Mesothelial cell of epicardium (in vitro differentiated cells): ENCODE data around the gene ARSK. TPM values are rescaled to one million over a fixed set of nuclear protein-coding genes. Genes with fewer than 3 reads are reported as not detected.

Experiments
- DNase-seq, 2 experiments: peaks; one replicate each; pipeline ENCODE4 v3.0.0; 2021; ENCODE audit warnings: low spot score in 2 of 2; ENCODE audit not compliant: unreplicated experiment in 2 of 2
- H3K27ac Mint-ChIP-seq: 2 replicates; pipeline ENCODE4 v1.8.0; 2021; ENCODE audit warnings: mixed read lengths
- H3K27me3 Mint-ChIP-seq: 2 replicates; pipeline ENCODE4 v1.8.0; 2021; ENCODE audit warnings: low read depth, mixed read lengths
- H3K36me3 Mint-ChIP-seq: 2 replicates; pipeline ENCODE4 v1.8.0; 2021; ENCODE audit warnings: mixed read lengths
- H3K4me1 Mint-ChIP-seq: 2 replicates; pipeline ENCODE4 v1.8.0; 2021; ENCODE audit warnings: mixed read lengths
- H3K4me3 Mint-ChIP-seq: 2 replicates; pipeline ENCODE4 v1.8.0; 2021; ENCODE audit warnings: mild to moderate bottlenecking, moderate library complexity, mixed read lengths
- H3K9me3 Mint-ChIP-seq: 2 replicates; pipeline ENCODE4 v1.8.0; 2021; ENCODE audit warnings: mixed read lengths
- total RNA-seq: library from RNA; stranded (reverse); gene quantifications from 3 replicates; pipeline ENCODE4 v1.2.1, GENCODE V29; 2021
- TF ChIP-seq, protein P1 (sequence below): fragments of 200-600 bp; sonication (generic); IDR thresholded peaks from one replicate; pipeline ENCODE4 v1.5.0; 2021; ENCODE audit warnings: antibody characterized with exemption; ENCODE audit not compliant: unreplicated experiment

ARSK gene
- total RNA-seq, 1 donor from 2014 or later, result 10.4 TPM

DNA sequence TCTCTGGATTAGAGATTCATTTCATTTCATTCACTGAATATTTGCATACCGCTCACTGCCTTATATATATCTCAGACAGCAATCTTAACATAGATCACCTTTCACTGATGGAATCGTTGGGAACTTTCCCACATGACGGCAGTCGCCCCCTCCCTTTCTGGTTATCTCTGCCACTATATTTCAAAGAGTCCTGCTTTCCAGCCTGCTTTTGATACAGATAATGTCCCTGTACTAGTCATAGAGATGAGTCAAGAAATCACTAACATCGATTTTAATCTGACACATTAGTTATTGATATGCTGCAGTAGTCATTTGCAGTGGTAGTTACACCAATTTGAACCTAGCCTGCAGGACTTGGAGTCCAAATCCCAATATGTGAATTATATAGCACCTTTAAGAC is 8.5 kb downstream of the ARSK start:
- no peaks in the 10 kb centered on the region for H3K4me1 Mint-ChIP-seq
- DNase-seq, result no peak
- no peak overlapping the region for H3K4me3 Mint-ChIP-seq
- no peaks in the 10 kb centered on the region for H3K27me3 Mint-ChIP-seq
- no peaks in the 10 kb centered on the region for H3K9me3 Mint-ChIP-seq
- no peak overlapping the region for H3K27ac Mint-ChIP-seq
- peaks cover 8% of the 10 kb centered on the region for H3K36me3 Mint-ChIP-seq
- TF ChIP-seq, protein P1, sequence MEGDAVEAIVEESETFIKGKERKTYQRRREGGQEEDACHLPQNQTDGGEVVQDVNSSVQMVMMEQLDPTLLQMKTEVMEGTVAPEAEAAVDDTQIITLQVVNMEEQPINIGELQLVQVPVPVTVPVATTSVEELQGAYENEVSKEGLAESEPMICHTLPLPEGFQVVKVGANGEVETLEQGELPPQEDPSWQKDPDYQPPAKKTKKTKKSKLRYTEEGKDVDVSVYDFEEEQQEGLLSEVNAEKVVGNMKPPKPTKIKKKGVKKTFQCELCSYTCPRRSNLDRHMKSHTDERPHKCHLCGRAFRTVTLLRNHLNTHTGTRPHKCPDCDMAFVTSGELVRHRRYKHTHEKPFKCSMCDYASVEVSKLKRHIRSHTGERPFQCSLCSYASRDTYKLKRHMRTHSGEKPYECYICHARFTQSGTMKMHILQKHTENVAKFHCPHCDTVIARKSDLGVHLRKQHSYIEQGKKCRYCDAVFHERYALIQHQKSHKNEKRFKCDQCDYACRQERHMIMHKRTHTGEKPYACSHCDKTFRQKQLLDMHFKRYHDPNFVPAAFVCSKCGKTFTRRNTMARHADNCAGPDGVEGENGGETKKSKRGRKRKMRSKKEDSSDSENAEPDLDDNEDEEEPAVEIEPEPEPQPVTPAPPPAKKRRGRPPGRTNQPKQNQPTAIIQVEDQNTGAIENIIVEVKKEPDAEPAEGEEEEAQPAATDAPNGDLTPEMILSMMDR, result no peak

DNA sequence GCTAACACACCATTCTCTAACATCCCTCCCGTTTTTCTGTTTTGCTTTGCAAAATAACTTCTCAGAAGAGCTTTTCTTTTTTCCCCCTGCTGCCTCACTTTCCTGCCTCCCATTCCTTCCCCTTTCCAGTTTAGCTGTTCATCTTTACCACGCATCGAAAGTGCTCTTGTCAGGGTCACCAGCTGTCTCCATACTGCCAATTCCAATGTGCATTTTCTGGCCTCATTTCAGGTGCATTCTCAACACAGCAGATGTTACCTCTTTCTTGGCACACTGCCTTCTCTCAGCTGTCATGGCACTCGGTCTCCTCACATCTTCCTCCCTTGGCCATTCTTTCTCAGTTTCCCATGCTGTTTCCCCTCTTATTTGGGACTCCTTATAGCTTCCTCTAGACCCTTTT is 9.5 kb downstream of the ARSK start:
- Mint-ChIP-seq H3K36me3 (peaks cover 8% of the 10 kb centered on the region), H3K4me1 (no peaks in the 10 kb centered on the region), H3K27ac (no peak overlapping the region)

DNA sequence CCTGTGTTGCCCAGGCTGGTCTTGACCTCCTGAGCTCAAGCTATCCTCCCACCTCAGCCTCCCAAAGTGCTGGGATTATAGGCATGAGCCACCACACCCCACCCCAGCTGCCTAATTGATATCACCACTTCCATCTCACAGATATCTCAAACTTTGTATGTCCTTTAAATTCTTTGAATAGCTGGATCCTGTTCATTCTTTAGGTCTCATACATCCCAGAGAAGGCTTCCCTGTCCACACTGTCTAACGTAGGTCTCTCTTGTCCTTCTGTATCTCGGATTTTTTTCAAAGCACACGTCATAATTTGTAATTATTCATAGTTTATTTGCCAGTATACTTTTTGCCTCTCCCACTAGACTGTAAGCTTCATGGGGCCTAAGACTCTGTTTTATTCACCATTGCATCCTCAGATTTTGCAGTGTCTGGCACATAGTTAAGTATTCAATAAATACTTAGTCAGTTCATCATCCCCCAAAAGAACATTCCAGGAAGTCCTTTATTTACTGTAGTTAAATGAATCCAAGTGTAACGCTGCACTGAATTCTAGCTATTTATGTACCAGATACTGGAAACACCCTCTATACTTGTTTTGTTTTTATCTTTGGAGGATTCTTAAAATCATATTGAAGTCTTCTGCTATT is 10.5 kb downstream of the ARSK start:
- Mint-ChIP-seq H3K4me1 (no peaks in the 10 kb centered on the region), H3K27ac (no peak overlapping the region), H3K36me3 (peaks cover 8% of the 10 kb centered on the region), H3K27me3 (no peaks in the 10 kb centered on the region), H3K4me3 (no peak overlapping the region), H3K9me3 (no peaks in the 10 kb centered on the region)
- TF ChIP-seq, protein P1, result no peak
- no peak for DNase-seq

More for the DNA sequence above, 9.5 kb downstream of the ARSK start:
- no peak overlapping the region for H3K4me3 Mint-ChIP-seq
- no peak for DNase-seq
- H3K9me3 Mint-ChIP-seq, result no peaks in the 10 kb centered on the region
- TF ChIP-seq, protein P1, result no peak
- no peaks in the 10 kb centered on the region for H3K27me3 Mint-ChIP-seq

GRCh38 chr5:95572016-95572415 is 17.1 kb downstream of the ARSK start:
- no peaks in the 10 kb centered on the region for H3K27me3 Mint-ChIP-seq
- TF ChIP-seq, protein P1, result no peak
- H3K36me3 Mint-ChIP-seq, result peaks cover 31% of the 10 kb centered on the region
- no peak overlapping the region for H3K27ac Mint-ChIP-seq
- H3K4me1 Mint-ChIP-seq, result no peaks in the 10 kb centered on the region
- peaks cover 22% of the 10 kb centered on the region for H3K9me3 Mint-ChIP-seq
- DNase-seq, result no peak
- no peak overlapping the region for H3K4me3 Mint-ChIP-seq

- no peaks in the 10 kb centered on the region for H3K9me3 Mint-ChIP-seq
- DNase-seq, result no peak
- TF ChIP-seq, protein P1, result no peak
- no peak overlapping the region for H3K27ac Mint-ChIP-seq
- no peaks in the 10 kb centered on the region for H3K4me1 Mint-ChIP-seq
- no peaks in the 10 kb centered on the region for H3K27me3 Mint-ChIP-seq
- no peak overlapping the region for H3K4me3 Mint-ChIP-seq
- H3K36me3 Mint-ChIP-seq, result peaks cover 19% of the 10 kb centered on the region
These were observed 26.7 kb downstream of the ARSK start for GRCh38 chr5:95581576-95581975.
